Activated CD4-positive, alpha-beta T cell treated with anti-CD3 and anti-CD28 coated beads for 24 hours (primary cell): Measurements from ENCODE around the gene TTC3.
A peak's percentile ranks its signal among the peaks of the same experiment; 100 is the strongest.

ENCODE experiments used
- DNase-seq, 2 donors: peaks; one replicate each; pipeline ENCODE4 v3.0.0-alpha.2; 2020; ENCODE audit warnings: low read depth in 2 of 2

The TTC3 gene

GRCh38 chr21:37223804-37224345 lies 150.8 kb downstream of the TTC3 start:
- DNase-seq = no peak

DNA sequence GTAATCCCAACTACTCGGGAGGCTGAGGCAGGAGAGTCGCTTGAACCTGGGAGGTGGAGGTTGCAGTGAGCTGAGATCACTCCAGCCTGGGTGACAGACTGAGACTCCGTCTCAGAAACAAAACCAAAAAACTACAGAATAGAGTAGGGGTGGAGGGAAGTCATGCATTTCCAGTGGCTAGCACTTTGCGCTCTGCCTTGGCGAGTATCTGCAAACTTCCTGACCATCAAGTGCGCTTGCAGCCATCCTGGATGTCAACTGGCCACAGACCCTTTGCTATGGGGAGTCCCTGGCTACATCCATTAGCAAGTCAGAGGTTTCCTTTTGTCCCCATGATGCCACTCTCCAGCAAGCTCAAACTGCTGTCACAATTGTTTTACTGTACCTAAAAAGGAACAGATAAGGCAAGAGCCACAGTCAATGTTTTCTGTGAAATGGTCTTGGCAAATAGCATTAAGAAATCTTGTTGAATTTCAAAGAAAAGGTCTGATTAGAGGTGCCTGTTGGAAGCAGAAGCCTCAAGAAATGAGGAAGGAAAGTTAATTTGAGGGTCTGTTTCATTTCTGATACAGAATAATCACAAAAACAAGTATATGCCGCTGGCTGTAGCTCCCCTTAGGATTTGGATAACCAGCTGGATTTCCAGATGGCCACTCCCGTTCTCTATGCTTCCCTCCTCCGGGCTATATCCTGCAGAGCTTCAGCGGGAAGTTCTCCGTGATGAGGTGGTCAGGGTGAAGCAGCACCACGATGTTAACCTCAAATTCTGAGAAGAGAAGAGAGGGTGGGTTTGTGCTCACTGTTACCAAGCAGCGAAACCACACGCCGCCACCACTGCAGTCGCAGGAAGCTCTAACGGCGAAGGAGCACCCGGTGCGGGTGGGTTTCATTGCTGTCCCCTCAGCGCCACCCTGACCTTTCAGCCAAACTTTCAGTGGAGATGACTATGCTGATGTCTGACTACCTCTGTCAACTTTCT lies 152.1 kb downstream of the TTC3 start:
- peak in 1 of 2 donors; percentile 36 for DNase-seq

- no peak for DNase-seq
Measured at GRCh38 chr21:37226041-37226920, 153.2 kb downstream of the TTC3 start.

DNA sequence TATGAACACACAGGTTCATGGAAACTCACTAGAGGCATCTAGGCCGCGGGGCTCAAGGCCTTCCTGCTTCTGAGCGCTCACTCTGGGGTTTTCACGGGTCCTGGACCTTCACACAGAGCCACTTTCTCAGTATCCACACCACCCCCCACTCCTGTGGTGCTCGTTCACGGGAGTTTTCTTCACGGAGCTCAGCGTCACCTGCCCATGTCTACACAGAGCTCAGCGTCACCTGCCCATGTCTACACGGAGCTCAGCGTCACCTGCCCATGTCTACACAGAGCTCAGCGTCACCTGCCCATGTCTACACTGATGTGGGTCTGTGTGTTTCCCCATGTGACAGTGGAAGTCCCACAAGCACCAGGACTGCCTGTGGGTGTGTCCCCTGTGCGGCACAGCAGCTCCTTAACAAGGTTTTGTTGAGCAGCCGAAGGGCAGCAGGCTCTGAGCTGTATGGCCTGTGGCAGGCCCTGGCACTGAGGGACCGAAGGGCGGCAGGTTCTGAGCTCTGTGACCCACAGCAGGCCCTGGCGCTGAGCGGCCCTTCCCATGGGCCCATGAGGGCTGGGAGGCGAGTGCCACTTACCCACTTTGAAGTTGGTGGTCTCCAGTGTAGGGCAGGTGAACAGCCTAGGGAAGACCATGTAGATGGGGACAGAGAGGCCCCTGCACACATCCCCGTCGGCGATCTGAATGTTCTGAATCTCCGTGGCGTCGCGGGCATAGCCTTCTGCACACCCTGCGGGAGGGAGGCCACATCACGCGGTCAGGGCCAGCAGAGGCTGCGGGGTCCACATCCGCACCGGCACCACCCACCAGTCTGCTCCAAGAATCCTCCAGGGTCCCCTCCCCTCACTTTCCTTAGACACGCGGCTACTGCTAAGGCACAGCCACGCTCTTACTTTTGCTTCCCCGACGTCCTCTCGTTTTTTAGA lies 154.3 kb downstream of the TTC3 start:
- no peak for DNase-seq

DNA sequence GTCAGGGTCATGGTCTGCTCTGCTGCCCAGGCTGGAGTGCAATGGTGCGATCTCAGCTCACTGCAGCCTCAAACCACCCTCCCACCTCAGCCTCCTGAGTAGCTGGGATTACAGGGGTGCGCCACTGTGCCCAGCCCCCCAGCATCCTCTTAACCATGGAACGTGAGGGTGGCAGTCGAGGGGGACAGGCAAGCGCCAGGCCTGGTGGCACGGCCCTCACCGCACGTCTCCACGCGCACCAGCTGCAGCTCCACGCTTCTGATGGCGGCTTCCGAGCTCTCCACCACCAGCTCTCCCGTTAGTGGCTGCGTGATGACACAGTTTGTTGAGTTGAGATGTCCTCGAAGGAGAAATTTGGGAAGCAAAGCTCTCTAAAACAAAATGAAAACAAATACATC lies 154.9 kb downstream of the TTC3 start:
- DNase-seq = no peak

GRCh38 chr21:37230632-37231248 lies 157.7 kb downstream of the TTC3 start:
- DNase-seq = no peak

- no peak for DNase-seq
Measured at GRCh38 chr21:37231249-37231645, 158.2 kb downstream of the TTC3 start.

DNA sequence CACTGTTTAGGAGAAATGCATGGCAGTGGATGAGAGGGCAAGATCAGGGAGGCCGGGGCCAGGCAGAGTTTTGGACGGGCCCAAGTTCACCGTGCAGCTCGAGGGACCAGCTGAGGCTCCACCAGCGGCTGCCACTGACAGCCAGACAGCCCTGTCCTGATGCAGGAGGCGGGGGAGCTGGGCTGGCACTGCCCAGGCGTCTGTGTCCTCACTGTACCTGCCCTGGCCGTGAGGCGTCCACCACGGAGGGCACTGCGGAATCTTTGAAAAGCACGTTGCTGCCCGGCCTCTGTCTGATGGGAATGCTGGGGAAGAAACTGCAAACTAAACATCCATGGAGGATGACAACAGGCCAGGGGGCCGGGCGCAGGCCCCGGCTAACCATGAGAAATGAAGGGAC lies 158.6 kb downstream of the TTC3 start:
- DNase-seq = no peak

- no peak for DNase-seq
Measured at GRCh38 chr21:37232274-37233018, 159.4 kb downstream of the TTC3 start.

DNA sequence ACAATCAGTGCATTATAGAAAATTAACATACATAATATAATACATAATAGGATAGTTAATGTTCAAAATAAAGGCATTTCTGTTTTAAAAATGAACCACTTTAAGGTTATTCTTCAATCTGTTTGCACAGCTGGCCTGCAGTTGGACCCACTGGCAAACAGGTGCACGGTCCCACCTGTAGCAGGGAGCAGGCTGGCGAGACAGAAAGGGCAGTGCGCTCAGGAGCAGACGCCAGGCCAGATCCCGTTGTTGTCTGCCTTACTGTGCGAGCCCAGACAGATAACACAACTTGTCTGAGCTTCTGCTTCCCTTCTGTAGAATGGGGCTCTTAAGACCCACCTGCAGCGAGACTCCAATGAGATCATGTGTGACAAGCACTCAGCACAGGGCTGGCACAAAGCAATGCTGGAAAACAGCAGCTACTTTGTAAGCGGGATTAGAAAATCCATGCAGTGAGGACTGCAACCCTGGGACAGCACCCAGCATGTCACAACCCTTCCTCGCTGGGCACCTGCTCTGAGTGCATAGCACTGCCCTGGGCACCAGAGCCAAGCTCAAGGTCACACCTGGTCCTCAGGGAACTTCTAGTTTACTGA lies 160.6 kb downstream of the TTC3 start:
- DNase-seq = no peak

DNA sequence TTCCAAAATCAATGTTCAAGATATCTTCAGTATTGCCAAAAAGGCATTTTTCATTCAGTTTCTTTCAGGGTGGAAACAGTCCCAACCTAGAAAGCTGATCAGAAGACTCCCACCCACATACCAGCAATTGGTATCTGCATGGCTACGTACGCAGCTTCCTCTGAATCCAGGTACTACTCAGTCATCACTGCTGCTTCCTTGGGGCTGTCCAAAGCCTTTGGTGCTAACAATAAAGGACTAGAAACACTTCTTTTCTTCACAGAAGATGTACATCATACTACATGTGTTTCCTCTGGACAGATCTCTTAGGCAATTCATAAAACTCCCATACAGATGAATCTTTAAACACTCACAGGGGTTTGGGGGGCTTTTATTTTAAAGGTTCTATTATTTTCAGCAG lies 164.3 kb downstream of the TTC3 start:
- DNase-seq = no peak

GRCh38 chr21:37237764-37238163 lies 164.7 kb downstream of the TTC3 start:
- no peak for DNase-seq

GRCh38 chr21:37240978-37241377 lies 167.9 kb downstream of the TTC3 start:
- no peak for DNase-seq

GRCh38 chr21:37241426-37241825 lies 168.4 kb downstream of the TTC3 start:
- DNase-seq = no peak

DNA sequence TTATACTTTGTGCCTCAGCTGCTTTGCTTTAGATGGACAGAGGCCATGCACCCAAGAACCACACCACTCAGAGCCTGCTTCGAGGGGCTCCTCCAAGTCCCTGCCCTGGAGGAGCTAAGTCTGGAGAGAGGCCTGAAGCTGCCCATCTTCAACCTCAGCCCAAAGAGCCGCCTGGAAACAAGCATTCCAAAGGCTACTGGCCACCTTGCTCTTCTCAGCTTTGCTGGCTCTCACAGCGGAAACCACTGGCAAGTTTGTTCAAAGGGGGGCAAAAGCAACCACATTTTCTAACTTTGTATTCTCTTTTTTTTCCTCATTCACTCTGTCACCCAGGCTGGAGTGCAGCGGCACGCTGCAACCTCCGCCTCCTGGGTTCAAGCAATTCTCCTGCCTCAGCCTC lies 170.9 kb downstream of the TTC3 start:
- DNase-seq = no peak

DNA sequence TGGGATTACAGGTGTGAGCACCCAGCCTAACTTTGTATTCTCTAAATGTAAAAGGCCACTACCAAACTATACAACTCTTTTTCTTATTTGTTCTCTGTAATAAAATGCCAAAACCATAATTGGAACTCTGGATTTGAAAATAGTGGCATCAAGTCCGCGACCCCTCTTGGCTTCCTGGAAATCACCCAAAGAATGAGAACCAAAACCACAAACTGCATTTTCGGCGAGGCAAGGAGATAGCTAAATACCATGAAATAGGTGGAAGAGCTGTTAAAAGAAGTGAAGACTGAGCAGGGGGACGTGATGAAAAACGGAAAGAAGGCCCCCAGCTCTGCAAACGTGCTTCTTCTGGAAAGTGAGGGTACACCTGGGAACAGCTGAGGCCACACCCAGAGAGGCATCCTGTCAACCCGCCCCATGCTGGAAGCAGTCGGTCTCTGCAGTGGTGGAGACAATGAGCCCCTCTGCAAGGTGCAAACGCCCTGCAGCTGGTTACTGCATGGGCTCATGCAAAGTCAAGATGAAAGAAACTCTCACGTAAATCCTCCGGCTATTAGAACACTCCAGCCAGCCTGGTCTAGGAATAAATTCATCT lies 171.5 kb downstream of the TTC3 start:
- no peak for DNase-seq

DNA sequence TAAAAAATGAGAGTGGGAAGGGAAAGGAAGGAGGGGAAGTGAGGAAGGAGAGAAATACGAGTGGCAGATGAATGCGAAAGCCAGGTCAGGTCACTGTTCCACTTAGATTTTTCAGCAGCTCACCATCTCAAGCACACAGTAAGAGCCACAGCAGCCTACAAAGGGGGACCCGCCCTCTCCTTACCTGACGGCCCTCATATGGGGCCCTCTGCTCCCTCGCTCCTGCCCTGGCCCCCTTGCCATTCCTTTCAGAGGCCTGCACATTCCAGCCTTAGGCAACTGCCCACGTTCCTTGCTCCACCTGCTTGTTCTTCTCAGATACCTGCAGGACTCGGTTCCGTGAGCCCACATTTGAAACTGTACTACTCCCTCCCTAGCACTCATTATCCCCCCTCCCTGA lies 172.1 kb downstream of the TTC3 start:
- no peak for DNase-seq

DNA sequence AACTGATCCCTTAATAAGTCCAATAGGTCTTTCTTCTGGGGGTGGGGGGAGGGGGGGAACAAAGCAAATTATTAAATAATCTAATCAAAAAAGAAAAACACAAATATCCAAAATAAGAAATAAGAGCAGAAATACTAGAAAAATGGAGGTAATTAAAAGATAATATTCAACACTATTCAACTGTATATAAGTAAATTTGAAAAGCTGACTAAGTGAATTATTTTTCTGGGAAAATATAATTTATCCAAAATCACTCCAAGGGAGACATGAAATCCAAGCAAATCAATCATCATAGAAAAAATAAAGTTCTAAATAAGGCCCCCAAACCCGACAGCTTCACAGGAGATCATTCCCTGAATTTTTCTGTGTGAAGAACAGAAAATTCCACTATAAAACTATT lies 175.2 kb downstream of the TTC3 start:
- no peak for DNase-seq
